HEK293 (cell line): ENCODE measurements around the gene OR2AK2.

Experiments
- CTCF ChIA-PET: fragments of 350-600 bp; formaldehyde crosslinking; extraction: SDS; loops from one replicate; lab custom pipeline; 2021; ENCODE audit warnings: antibody characterized with exemption; lab: Yijun Ruan, JAX
- POLR2A ChIA-PET: fragments of 300-600 bp; formaldehyde crosslinking; extraction: SDS; loops from one replicate; lab custom pipeline; 2020; ENCODE audit warnings: antibody characterized with exemption, inconsistent platforms; lab: Yijun Ruan, JAX
- H3K27ac ChIP-seq: fragments of 200-500 bp; sonication (Bioruptor generic); 2 replicates; pipeline ENCODE4 v1.5.1; 2014; ENCODE audit warnings: low read depth, low read length, control low read depth, inconsistent platforms; ENCODE audit errors: extremely low read depth
- H3K36me3 ChIP-seq, 2 experiments: fragments of 200-500 bp in 1 of 2; sonication (Bioruptor generic) in 1 of 2; 1 replicate in 1 of 2; 2 replicates in 1 of 2; pipeline ENCODE4 v1.5.1; 2014 to 2017; ENCODE audit warnings: inconsistent platforms in 2 of 2, low read length in 2 of 2; ENCODE audit not compliant: control insufficient read depth in 2 of 2, insufficient read depth in 1 of 2
- H3K4me1 ChIP-seq: fragments of 200-500 bp; sonication (Bioruptor generic); 2 replicates; pipeline ENCODE4 v1.5.1; 2014; ENCODE audit warnings: mild to moderate bottlenecking, low read length, inconsistent platforms; ENCODE audit not compliant: control insufficient read depth, insufficient read depth
- H3K4me3 ChIP-seq: 2 replicates; pipeline ENCODE4 v1.5.1; 2011; ENCODE audit warnings: low read depth, mild to moderate bottlenecking, control low read depth, low read length, moderate library complexity
- H3K9me3 ChIP-seq: fragments of 200-500 bp; sonication (Bioruptor generic); 2 replicates; pipeline ENCODE4 v1.5.1; 2014; ENCODE audit warnings: low read depth, low read length, inconsistent platforms; ENCODE audit not compliant: control insufficient read depth, insufficient read depth
- HOXA7 ChIP-seq: sonication (generic); formaldehyde crosslinking; IDR thresholded peaks from 2 replicates; pipeline ENCODE4 v1.8.1; 2022; ENCODE audit warnings: missing genetic modification reagents, borderline replicate concordance
- KLF9 ChIP-seq: fragments of 450-650 bp; formaldehyde crosslinking; IDR thresholded peaks from 2 replicates; pipeline ENCODE4 v1.5.1; 2016; ENCODE audit warnings: missing biosample characterization, missing genetic modification characterization, low read depth
- ZBTB48 ChIP-seq: fragments of 450-650 bp; formaldehyde crosslinking; IDR thresholded peaks from 2 replicates; pipeline ENCODE4 v1.5.1; 2016; ENCODE audit warnings: missing biosample characterization, missing genetic modification characterization
- ZFHX2 ChIP-seq: fragments of 450-650 bp; formaldehyde crosslinking; conservative IDR thresholded peaks from 2 replicates; pipeline ENCODE4 v1.5.1; 2016; ENCODE audit warnings: missing biosample characterization, missing genetic modification characterization
- ZIC2 ChIP-seq: fragments of 450-650 bp; formaldehyde crosslinking; IDR thresholded peaks from 2 replicates; pipeline ENCODE4 v1.5.1; 2016; ENCODE audit warnings: missing biosample characterization, missing genetic modification characterization
- ZNF114 ChIP-seq: fragments of 450-650 bp; formaldehyde crosslinking; IDR thresholded peaks from 2 replicates; pipeline ENCODE4 v1.5.0; 2017; ENCODE audit warnings: missing biosample characterization, missing genetic modification characterization
- ZNF121 ChIP-seq: fragments of 450-650 bp; formaldehyde crosslinking; IDR thresholded peaks from 2 replicates; pipeline ENCODE4 v1.5.1; 2016; ENCODE audit warnings: missing biosample characterization, missing genetic modification characterization
- ZNF174 ChIP-seq: fragments of 450-650 bp; formaldehyde crosslinking; IDR thresholded peaks from 2 replicates; pipeline ENCODE4 v1.5.0; 2017; ENCODE audit warnings: missing biosample characterization, mild to moderate bottlenecking, missing genetic modification characterization
- ZNF223 ChIP-seq: fragments of 450-650 bp; formaldehyde crosslinking; IDR thresholded peaks from 2 replicates; pipeline ENCODE4 v1.5.1; 2016; ENCODE audit warnings: missing biosample characterization, missing genetic modification characterization
- ZNF274 ChIP-seq, 2 experiments: fragments of 200-500 bp in 1 of 2; fragments of 450-650 bp in 1 of 2; sonication (Bioruptor generic) in 1 of 2; formaldehyde crosslinking in 1 of 2; IDR thresholded peaks; 2 replicates each; pipeline versions ENCODE4 v1.5.1 to v1.6.1; 2014 to 2016; ENCODE audit warnings: borderline replicate concordance in 1 of 2, inconsistent platforms in 1 of 2, low read length in 1 of 2, missing biosample characterization in 1 of 2, missing genetic modification characterization in 1 of 2
- ZNF37A ChIP-seq: fragments of 450-650 bp; IDR thresholded peaks from 2 replicates; pipeline ENCODE4 v1.5.1; 2018; ENCODE audit warnings: missing biosample characterization, missing genetic modification characterization
- ZNF394 ChIP-seq: fragments of 450-650 bp; formaldehyde crosslinking; IDR thresholded peaks from 2 replicates; pipeline ENCODE4 v1.5.1; 2016; ENCODE audit warnings: missing biosample characterization, missing genetic modification characterization, mild to moderate bottlenecking, moderate library complexity, borderline replicate concordance
- ZNF433 ChIP-seq: fragments of 450-650 bp; formaldehyde crosslinking; IDR thresholded peaks from 2 replicates; pipeline ENCODE4 v1.5.1; 2016; ENCODE audit warnings: missing biosample characterization, missing genetic modification characterization, low read depth
- ZNF48 ChIP-seq: fragments of 450-650 bp; formaldehyde crosslinking; IDR thresholded peaks from 2 replicates; pipeline ENCODE4 v1.5.1; 2016; ENCODE audit warnings: missing biosample characterization, missing genetic modification characterization
- ZNF501 ChIP-seq: fragments of 450-650 bp; formaldehyde crosslinking; IDR thresholded peaks from 2 replicates; pipeline ENCODE4 v1.5.1; 2016; ENCODE audit warnings: missing biosample characterization, missing genetic modification characterization
- ZNF514 ChIP-seq: fragments of 450-650 bp; formaldehyde crosslinking; IDR thresholded peaks from 2 replicates; pipeline ENCODE4 v1.5.1; 2016; ENCODE audit warnings: missing biosample characterization, missing genetic modification characterization
- ZNF548 ChIP-seq: fragments of 450-650 bp; formaldehyde crosslinking; IDR thresholded peaks from 2 replicates; pipeline ENCODE4 v1.5.1; 2016; ENCODE audit warnings: missing biosample characterization, missing genetic modification characterization
- ZNF549 ChIP-seq: fragments of 450-650 bp; IDR thresholded peaks from 2 replicates; pipeline ENCODE4 v1.5.1; 2018; ENCODE audit warnings: missing biosample characterization, missing genetic modification characterization, mild to moderate bottlenecking, inconsistent platforms, moderate library complexity
- ZNF571 ChIP-seq: fragments of 450-650 bp; formaldehyde crosslinking; IDR thresholded peaks from 2 replicates; pipeline ENCODE4 v1.5.0; 2017; ENCODE audit warnings: missing biosample characterization, missing genetic modification characterization
- ZNF670 ChIP-seq: fragments of 450-650 bp; formaldehyde crosslinking; IDR thresholded peaks from 2 replicates; pipeline ENCODE4 v1.5.1; 2016; ENCODE audit warnings: missing biosample characterization, missing genetic modification characterization, low read depth
- ZSCAN23 ChIP-seq: fragments of 450-650 bp; formaldehyde crosslinking; IDR thresholded peaks from 2 replicates; pipeline ENCODE4 v1.5.1; 2016; ENCODE audit warnings: missing biosample characterization, missing genetic modification characterization
- TF ChIP-seq, protein P1 (sequence below): fragments of 450-650 bp; formaldehyde crosslinking; IDR thresholded peaks from 2 replicates; pipeline ENCODE4 v1.5.0; 2017; ENCODE audit warnings: missing biosample characterization, missing genetic modification characterization, borderline replicate concordance
- TF ChIP-seq, protein P2 (sequence below): fragments of 450-650 bp; formaldehyde crosslinking; IDR thresholded peaks from 2 replicates; pipeline ENCODE4 v1.5.1; 2016; ENCODE audit warnings: missing biosample characterization, missing genetic modification characterization
- TF ChIP-seq, protein P3 (sequence below): fragments of 450-650 bp; formaldehyde crosslinking; IDR thresholded peaks from 2 replicates; pipeline ENCODE4 v1.5.1; 2016; ENCODE audit warnings: missing biosample characterization, missing genetic modification characterization
- TF ChIP-seq, protein P4 (sequence below): fragments of 450-650 bp; formaldehyde crosslinking; IDR thresholded peaks from 2 replicates; pipeline ENCODE4 v1.5.1; 2016; ENCODE audit warnings: missing biosample characterization, missing genetic modification characterization

OR2AK2 gene

DNA sequence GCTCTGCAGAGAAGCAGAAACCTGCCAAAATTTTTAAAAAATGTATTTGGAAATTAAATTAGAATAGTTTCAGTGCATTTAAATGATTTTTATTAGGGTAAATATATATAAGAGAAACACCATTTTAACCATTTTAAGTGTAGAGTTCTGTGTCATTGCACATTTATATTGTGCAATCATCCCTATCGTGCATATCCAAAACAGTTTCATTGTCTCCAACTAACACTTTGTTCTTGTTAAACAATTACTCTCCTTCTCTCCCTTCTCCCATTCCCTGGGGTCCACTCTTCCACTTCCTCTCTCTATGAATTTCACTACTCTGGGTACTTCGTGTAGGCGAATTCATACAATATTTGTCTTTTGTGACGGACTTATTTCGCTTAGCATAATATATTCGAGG lies 22.4 kb upstream of the OR2AK2 start (continued):
- no peak for TF ChIP-seq ZNF571 (tag by site-specific recombination)
- TF ChIP-seq, protein P1, sequence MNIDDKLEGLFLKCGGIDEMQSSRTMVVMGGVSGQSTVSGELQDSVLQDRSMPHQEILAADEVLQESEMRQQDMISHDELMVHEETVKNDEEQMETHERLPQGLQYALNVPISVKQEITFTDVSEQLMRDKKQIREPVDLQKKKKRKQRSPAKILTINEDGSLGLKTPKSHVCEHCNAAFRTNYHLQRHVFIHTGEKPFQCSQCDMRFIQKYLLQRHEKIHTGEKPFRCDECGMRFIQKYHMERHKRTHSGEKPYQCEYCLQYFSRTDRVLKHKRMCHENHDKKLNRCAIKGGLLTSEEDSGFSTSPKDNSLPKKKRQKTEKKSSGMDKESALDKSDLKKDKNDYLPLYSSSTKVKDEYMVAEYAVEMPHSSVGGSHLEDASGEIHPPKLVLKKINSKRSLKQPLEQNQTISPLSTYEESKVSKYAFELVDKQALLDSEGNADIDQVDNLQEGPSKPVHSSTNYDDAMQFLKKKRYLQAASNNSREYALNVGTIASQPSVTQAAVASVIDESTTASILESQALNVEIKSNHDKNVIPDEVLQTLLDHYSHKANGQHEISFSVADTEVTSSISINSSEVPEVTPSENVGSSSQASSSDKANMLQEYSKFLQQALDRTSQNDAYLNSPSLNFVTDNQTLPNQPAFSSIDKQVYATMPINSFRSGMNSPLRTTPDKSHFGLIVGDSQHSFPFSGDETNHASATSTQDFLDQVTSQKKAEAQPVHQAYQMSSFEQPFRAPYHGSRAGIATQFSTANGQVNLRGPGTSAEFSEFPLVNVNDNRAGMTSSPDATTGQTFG = no peak
- TF ChIP-seq, protein P2, sequence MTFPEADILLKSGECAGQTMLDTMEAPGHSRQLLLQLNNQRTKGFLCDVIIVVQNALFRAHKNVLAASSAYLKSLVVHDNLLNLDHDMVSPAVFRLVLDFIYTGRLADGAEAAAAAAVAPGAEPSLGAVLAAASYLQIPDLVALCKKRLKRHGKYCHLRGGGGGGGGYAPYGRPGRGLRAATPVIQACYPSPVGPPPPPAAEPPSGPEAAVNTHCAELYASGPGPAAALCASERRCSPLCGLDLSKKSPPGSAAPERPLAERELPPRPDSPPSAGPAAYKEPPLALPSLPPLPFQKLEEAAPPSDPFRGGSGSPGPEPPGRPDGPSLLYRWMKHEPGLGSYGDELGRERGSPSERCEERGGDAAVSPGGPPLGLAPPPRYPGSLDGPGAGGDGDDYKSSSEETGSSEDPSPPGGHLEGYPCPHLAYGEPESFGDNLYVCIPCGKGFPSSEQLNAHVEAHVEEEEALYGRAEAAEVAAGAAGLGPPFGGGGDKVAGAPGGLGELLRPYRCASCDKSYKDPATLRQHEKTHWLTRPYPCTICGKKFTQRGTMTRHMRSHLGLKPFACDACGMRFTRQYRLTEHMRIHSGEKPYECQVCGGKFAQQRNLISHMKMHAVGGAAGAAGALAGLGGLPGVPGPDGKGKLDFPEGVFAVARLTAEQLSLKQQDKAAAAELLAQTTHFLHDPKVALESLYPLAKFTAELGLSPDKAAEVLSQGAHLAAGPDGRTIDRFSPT (tag by site-specific recombination) = no peak
- no peak for TF ChIP-seq ZNF121 (tag by site-specific recombination)
- no peak for TF ChIP-seq ZNF394 (tag by site-specific recombination)

DNA sequence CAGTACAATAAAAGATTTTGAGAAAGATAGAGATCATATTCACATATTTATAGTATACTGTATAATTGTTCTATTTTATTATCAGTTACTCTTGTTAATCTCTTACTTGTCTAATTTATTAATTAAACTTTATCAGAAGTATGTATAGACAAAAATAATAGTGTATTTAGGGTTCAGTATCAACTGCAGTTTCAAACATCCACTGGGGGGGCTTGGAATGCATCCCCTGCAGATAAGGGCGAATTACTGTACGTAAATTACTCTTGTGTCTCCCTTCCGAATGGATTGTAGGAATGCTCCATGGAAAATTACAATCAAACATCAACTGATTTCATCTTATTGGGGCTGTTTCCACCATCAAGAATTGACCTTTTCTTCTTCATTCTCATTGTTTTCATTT lies 16.5 kb upstream of the OR2AK2 start, which contains the start of gene OR2L8:
OR2L8 (plus strand) TSS at position 301 of the 400 bp plus-strand sequence; CDS start at position 301, 0 bp downstream.
- CTCF ChIA-PET = no interaction called here
- TF ChIP-seq ZFHX2 (tag by site-specific recombination) (no peak), ZNF433 (no peak), ZNF274 (IDR thresholded peaks at IDR 0.05; ENCODE audit: low read length) (no peak), ZNF274 (tag by site-specific recombination; IDR thresholded peaks at IDR 0.05; ENCODE audit: borderline replicate concordance) (no peak), ZNF37A (tag by site-specific recombination) (no peak), ZNF48 (no peak), ZNF174 (tag by site-specific recombination) (no peak), ZSCAN23 (tag by site-specific recombination) (no peak), KLF9 (tag by site-specific recombination) (no peak), ZNF548 (tag by site-specific recombination) (no peak), ZNF223 (tag by site-specific recombination) (no peak), ZIC2 (tag by site-specific recombination) (no peak), HOXA7 (no peak), ZNF549 (no peak), ZBTB48 (tag by site-specific recombination) (no peak), ZNF114 (tag by site-specific recombination) (no peak), ZNF670 (tag by site-specific recombination) (no peak), ZNF514 (tag by site-specific recombination) (no peak), ZNF501 (no peak)
- TF ChIP-seq, protein P3, sequence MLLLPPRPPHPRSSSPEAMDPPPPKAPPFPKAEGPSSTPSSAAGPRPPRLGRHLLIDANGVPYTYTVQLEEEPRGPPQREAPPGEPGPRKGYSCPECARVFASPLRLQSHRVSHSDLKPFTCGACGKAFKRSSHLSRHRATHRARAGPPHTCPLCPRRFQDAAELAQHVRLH (tag by site-specific recombination) = no peak
- TF ChIP-seq, protein P4, sequence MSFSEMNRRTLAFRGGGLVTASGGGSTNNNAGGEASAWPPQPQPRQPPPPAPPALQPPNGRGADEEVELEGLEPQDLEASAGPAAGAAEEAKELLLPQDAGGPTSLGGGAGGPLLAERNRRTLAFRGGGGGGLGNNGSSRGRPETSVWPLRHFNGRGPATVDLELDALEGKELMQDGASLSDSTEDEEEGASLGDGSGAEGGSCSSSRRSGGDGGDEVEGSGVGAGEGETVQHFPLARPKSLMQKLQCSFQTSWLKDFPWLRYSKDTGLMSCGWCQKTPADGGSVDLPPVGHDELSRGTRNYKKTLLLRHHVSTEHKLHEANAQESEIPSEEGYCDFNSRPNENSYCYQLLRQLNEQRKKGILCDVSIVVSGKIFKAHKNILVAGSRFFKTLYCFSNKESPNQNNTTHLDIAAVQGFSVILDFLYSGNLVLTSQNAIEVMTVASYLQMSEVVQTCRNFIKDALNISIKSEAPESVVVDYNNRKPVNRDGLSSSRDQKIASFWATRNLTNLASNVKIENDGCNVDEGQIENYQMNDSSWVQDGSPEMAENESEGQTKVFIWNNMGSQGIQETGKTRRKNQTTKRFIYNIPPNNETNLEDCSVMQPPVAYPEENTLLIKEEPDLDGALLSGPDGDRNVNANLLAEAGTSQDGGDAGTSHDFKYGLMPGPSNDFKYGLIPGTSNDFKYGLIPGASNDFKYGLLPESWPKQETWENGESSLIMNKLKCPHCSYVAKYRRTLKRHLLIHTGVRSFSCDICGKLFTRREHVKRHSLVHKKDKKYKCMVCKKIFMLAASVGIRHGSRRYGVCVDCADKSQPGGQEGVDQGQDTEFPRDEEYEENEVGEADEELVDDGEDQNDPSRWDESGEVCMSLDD (tag by site-specific recombination) = no peak
- no peaks in the 10 kb centered on the region for H3K36me3 ChIP-seq

More for the DNA sequence above, 16.5 kb upstream of the OR2AK2 start, which contains the start of gene OR2L8:
- Histone ChIP-seq H3K27ac (no peak within 1 kb of the TSS), H3K4me3 (no peak within 1 kb of the TSS), H3K4me1 (no peaks in the 10 kb centered on the region), H3K9me3 (no peaks in the 10 kb centered on the region)
- POLR2A ChIA-PET = no interaction called here
